ENCODE data around the gene CYP2A6. TPM values are rescaled to one million over a fixed set of nuclear protein-coding genes. Genes with fewer than 3 reads are reported as not detected.
"Not testable (repeated sequence)": the region's sequence is repeated elsewhere in the genome, so short reads cannot be mapped to it uniquely, and the experiment has no call there.

CYP2A6 gene
- total RNA-seq, 1 experiment from 2014 or later = not detected

DNA sequence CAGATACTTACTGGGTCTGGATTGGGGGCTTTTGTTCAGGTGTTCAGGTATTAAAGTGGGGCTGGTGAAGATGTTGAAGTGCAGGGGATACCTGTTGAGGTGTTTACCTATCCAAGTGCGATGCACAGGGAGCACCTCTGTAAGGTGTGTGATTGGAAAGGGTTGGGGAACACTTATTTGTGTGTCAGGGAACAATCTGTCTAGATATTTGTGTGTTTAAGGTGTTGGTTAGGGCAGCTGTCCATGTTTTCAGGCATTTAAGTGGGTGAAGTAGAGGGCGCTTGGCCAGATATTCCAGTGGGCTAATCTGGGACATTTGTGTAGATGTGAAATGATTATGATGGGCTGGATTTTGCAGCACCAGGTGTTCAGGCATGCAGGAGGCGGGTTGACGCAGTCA lies 29.1 kb upstream of the CYP2A6 start:
- intact Hi-C loops (cut with micrococcal nuclease; ENCODE audit: unreplicated experiment); DNase-seq; BruUV-seq (replicated peaks): not testable (repeated sequence)

GRCh38 chr19:40875526-40875951 lies 25.3 kb upstream of the CYP2A6 start:
- H3K4me3 Mint-ChIP-seq (ENCODE audit: unreplicated experiment); intact Hi-C loops (cut with micrococcal nuclease; ENCODE audit: unreplicated experiment); H3K36me3 Mint-ChIP-seq (ENCODE audit: insufficient read depth, unreplicated experiment): not testable (repeated sequence)

More for the DNA sequence above, 29.1 kb upstream of the CYP2A6 start:
- H3K36me3 Mint-ChIP-seq (ENCODE audit: insufficient read depth, unreplicated experiment); H3K4me3 ChIP-seq (ENCODE audit: low read depth, low read length); H3K9me3 Mint-ChIP-seq (ENCODE audit: unreplicated experiment); H3K4me3 Mint-ChIP-seq (ENCODE audit: unreplicated experiment); H3K4me1 ChIP-seq; POLR2A ChIA-PET; CTCF ChIA-PET; H3K27me3 ChIP-seq (replicated peaks; ENCODE audit: control insufficient read depth, insufficient read depth, low read length); H3K27me3 Mint-ChIP-seq (ENCODE audit: insufficient read depth, unreplicated experiment); H3K36me3 ChIP-seq (ENCODE audit: control insufficient read depth, insufficient read depth, low read length); H3K9me3 ChIP-seq; H3K27ac Mint-ChIP-seq (ENCODE audit: unreplicated experiment); H3K4me1 Mint-ChIP-seq (ENCODE audit: low read depth, unreplicated experiment): not testable (repeated sequence)

DNA sequence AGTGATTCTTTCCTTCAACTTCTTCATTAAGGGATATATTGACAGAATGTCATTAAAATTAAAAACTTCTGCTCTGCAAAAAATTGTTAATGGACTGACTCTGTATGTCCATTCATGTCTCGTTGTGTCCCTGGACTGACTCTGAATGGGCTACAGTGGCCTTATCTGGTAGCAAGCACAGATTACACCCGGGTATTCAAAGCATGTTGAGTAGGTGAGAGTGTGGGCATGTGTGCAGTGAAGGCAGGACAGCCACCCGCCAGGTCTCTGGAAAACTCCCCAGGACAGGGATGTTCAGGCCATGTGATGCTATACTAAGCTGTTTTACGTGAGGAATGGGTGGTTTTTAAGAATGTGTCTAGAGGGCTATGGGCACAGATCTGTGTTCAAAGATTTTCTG lies 24.6 kb upstream of the CYP2A6 start:
- H3K4me3 ChIP-seq (ENCODE audit: low read depth, low read length); DNase-seq; H3K36me3 ChIP-seq (ENCODE audit: control insufficient read depth, insufficient read depth, low read length); H3K4me1 Mint-ChIP-seq (ENCODE audit: low read depth, unreplicated experiment); POLR2A ChIA-PET; BruUV-seq (replicated peaks); H3K4me1 ChIP-seq; H3K9me3 Mint-ChIP-seq (ENCODE audit: unreplicated experiment); H3K36me3 Mint-ChIP-seq (ENCODE audit: insufficient read depth, unreplicated experiment); intact Hi-C loops (cut with micrococcal nuclease; ENCODE audit: unreplicated experiment); CTCF ChIA-PET; H3K4me3 Mint-ChIP-seq (ENCODE audit: unreplicated experiment); H3K9me3 ChIP-seq; H3K27ac Mint-ChIP-seq (ENCODE audit: unreplicated experiment); H3K27me3 ChIP-seq (replicated peaks; ENCODE audit: control insufficient read depth, insufficient read depth, low read length); H3K27me3 Mint-ChIP-seq (ENCODE audit: insufficient read depth, unreplicated experiment): not testable (repeated sequence)

More at GRCh38 chr19:40875526-40875951, 25.3 kb upstream of the CYP2A6 start:
- H3K4me1 ChIP-seq; H3K9me3 ChIP-seq; POLR2A ChIA-PET; H3K4me1 Mint-ChIP-seq (ENCODE audit: low read depth, unreplicated experiment); H3K36me3 ChIP-seq (ENCODE audit: control insufficient read depth, insufficient read depth, low read length); H3K27me3 ChIP-seq (replicated peaks; ENCODE audit: control insufficient read depth, insufficient read depth, low read length); BruUV-seq (replicated peaks); H3K27ac Mint-ChIP-seq (ENCODE audit: unreplicated experiment); H3K4me3 ChIP-seq (ENCODE audit: low read depth, low read length); CTCF ChIA-PET; H3K27me3 Mint-ChIP-seq (ENCODE audit: insufficient read depth, unreplicated experiment); H3K9me3 Mint-ChIP-seq (ENCODE audit: unreplicated experiment); DNase-seq: not testable (repeated sequence)

GRCh38 chr19:40873873-40874272 lies 23.6 kb upstream of the CYP2A6 start:
- H3K27ac Mint-ChIP-seq (ENCODE audit: unreplicated experiment); H3K4me1 ChIP-seq; DNase-seq; H3K36me3 ChIP-seq (ENCODE audit: control insufficient read depth, insufficient read depth, low read length); H3K27me3 ChIP-seq (replicated peaks; ENCODE audit: control insufficient read depth, insufficient read depth, low read length); H3K4me3 Mint-ChIP-seq (ENCODE audit: unreplicated experiment); H3K9me3 Mint-ChIP-seq (ENCODE audit: unreplicated experiment); H3K9me3 ChIP-seq; H3K4me3 ChIP-seq (ENCODE audit: low read depth, low read length); H3K27me3 Mint-ChIP-seq (ENCODE audit: insufficient read depth, unreplicated experiment); intact Hi-C loops (cut with micrococcal nuclease; ENCODE audit: unreplicated experiment); BruUV-seq (replicated peaks); CTCF ChIA-PET; H3K36me3 Mint-ChIP-seq (ENCODE audit: insufficient read depth, unreplicated experiment); H3K4me1 Mint-ChIP-seq (ENCODE audit: low read depth, unreplicated experiment): not testable (repeated sequence)
- POLR2A ChIA-PET = interaction anchor here (0.6 kb wide), 1 partner anchor 1350 kb away, joined by 4 read pairs; no protein-coding TSS in a partner anchor

- H3K36me3 ChIP-seq (ENCODE audit: control insufficient read depth, insufficient read depth, low read length) = no peaks in the 10 kb centered on the region
- Mint-ChIP-seq H3K4me1 (ENCODE audit: low read depth, unreplicated experiment) (no peaks in the 10 kb centered on the region), H3K27me3 (ENCODE audit: insufficient read depth, unreplicated experiment) (no peaks in the 10 kb centered on the region), H3K4me3 (ENCODE audit: unreplicated experiment) (no peak overlapping the region), H3K9me3 (ENCODE audit: unreplicated experiment) (peaks cover 10% of the 10 kb centered on the region), H3K27ac (ENCODE audit: unreplicated experiment) (no peak overlapping the region), H3K36me3 (ENCODE audit: insufficient read depth, unreplicated experiment) (no peaks in the 10 kb centered on the region)
- H3K4me3 ChIP-seq (ENCODE audit: low read depth, low read length) = no peak overlapping the region
- no peak for DNase-seq
- no peaks in the 10 kb centered on the region for H3K27me3 ChIP-seq (replicated peaks; ENCODE audit: control insufficient read depth, insufficient read depth, low read length)
- no peaks in the 10 kb centered on the region for H3K9me3 ChIP-seq
- TF ChIP-seq CTCF (IDR thresholded peaks at IDR 0.05; ENCODE audit: insufficient read depth in 1 of 2, low read depth in 1 of 2, low read length in 1 of 2, severe bottlenecking in 1 of 2, unreplicated experiment in 1 of 2) = no peak
- no peaks in the 10 kb centered on the region for H3K4me1 ChIP-seq
- ChIA-PET POLR2A (no interaction called here), CTCF (no interaction called here)
- no TSS peak for BruUV-seq (replicated peaks)
- intact Hi-C loops (cut with micrococcal nuclease; ENCODE audit: unreplicated experiment) = no loop called here
Observed at GRCh38 chr19:40872209-40872608, 22.0 kb upstream of the CYP2A6 start.
